Stimulated activated CD4-positive, alpha-beta T cell treated with anti-CD3 and anti-CD28 coated beads, Interleukin-12 subunit alpha, Interleukin-12 subunit beta, amount 100 ng/mL, for 4 hours (primary cell): ENCODE results near the gene HDC.

Source experiments
- DNase-seq: peaks from one replicate; pipeline ENCODE4 v3.0.0-alpha.2; 2020

Gene HDC

DNA sequence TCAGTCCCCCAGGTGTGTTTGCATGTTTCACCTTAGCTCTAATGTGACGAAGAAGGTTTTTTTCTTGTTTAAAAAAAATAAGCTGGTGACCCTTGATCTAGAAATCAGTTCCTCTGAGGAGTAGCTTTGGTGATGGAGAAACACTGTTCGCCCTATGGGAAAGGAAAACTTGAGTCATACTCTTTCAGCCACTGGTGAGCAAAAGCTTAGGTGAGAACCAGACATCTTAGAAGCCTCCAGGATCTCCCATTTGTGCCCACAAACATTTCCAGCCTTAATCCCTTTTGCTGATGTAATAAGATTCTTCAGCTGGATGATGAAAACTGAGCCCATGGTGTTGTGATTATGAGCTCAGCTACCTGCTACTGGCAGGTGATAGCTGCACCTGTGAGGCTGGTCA, 45.7 kb downstream of the HDC start:
- no peak for DNase-seq

DNA sequence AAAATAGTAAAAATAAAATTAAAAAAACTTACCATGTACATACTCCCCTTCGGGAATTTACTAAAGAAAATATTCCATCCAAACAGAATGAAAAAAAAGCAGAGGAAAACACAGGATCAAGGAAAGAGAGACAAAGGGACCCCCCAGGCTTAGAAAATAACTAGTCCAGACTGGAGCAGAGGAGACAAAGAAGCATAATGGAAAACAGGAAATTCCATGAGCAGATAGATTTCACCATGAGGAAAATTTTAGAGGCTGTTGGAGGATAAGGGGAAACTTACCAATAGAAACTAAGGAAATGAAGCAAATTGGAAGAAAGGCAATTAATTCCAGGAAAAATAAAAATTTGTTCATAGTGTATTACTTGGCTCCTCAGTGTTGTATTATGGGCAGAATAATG, 46.8 kb downstream of the HDC start:
- no peak for DNase-seq

DNA sequence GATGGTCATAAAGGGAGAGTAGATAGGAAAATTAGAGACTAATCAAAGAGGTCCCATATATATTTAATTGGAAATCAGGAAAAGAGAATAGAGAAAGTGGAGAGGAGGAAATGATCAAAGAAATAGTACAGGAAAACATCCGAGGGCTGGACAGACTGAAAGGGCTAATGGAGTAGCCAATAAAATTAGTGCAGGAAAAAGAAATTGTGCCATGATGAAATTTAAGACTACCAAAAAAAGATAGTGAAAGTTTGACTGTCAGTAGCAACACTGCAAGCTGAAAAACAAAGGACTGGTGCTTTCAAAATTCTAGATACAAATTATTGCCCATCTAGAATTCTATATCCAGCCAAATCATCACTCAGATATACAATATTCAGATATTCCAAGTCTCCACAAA, 47.2 kb downstream of the HDC start:
- DNase-seq = no peak

GRCh38 chr15:50210462-50211157, 54.9 kb downstream of the HDC start:
- no peak for DNase-seq

DNA sequence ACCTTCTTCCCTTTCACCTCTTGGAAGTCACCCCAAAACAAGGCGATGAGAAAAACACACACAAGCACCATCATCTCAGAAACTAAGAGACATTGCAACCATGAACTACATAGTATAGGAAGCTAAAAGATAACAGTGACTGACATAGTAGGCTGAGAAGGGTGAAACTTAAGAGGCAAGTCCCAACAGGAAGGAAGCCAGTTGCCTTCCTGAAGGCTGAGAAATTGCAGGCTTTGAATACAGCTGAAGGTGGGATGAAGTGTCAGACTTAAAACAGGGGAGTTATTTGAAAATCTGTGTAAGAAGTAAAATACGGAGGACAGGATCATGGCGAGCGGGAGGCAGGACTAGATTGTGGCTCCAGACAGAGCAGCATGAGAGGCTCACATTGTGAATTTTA, 55.7 kb downstream of the HDC start:
- no peak for DNase-seq

GRCh38 chr15:50206020-50206419, 59.5 kb downstream of the HDC start:
- no peak for DNase-seq

GRCh38 chr15:50202003-50202402, 63.5 kb downstream of the HDC start:
- no peak for DNase-seq

GRCh38 chr15:50192926-50193620, 72.5 kb downstream of the HDC start:
- no peak for DNase-seq

DNA sequence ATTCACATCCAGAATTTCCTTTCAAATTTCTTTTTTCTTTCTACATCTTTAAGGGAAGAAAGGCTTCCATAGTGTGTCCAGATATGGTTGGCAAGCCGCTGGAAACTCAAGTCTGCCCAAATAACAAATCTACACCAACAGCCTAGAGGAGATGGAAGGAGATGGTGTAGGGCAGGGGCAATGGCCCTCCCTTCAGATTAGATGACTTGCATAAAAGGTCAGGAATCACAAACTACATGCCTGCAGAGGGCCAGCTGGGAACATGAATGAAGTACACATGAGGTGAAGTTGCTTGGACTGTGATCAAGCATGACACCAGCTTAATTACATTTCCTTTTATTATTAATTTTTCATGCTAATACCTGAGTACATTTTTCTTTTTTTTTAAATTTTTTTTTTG, 73.4 kb downstream of the HDC start:
- no peak for DNase-seq
